Body of pancreas (tissue), 4 donors: ENCODE data around the gene AOC3. TPM values are rescaled to one million over a fixed set of nuclear protein-coding genes. Genes with fewer than 3 reads are reported as not detected.
"Not testable (repeated sequence)": the region's sequence is repeated elsewhere in the genome, so short reads cannot be mapped to it uniquely, and the experiment has no call there.

Experiments
- ATAC-seq: fragments of 150-250 bp; one replicate; pipeline ENCODE4 v1.9.1; 2016
- DNase-seq, 4 donors: peaks; one replicate each; pipeline ENCODE4 v3.0.0-alpha.2; 2019
- H3K27ac ChIP-seq, 4 donors: fragments of 200-600 bp; sonication (generic); 1 replicate in 3 of 4; 2 replicates in 1 of 4; pipeline versions ENCODE4 v1.5.1 to v1.6.1; 2016 to 2019; ENCODE audit warnings: mild to moderate bottlenecking in 1 of 4, mixed read lengths in 1 of 4, moderate library complexity in 1 of 4
- H3K27me3 ChIP-seq, 2 donors: fragments of 200-600 bp; sonication (generic); one replicate each; pipeline ENCODE4 v1.6.0; 2016; ENCODE audit warnings: mild to moderate bottlenecking in 1 of 2
- H3K36me3 ChIP-seq, 2 donors: fragments of 200-600 bp; sonication (generic); replicated peaks in 1 of 2; 2 replicates each; pipeline ENCODE4 v1.5.1; 2016; ENCODE audit warnings: low read depth in 2 of 2; ENCODE audit not compliant: insufficient read depth in 1 of 2
- H3K4me1 ChIP-seq: fragments of 200-600 bp; sonication (generic); one replicate; pipeline ENCODE4 v1.6.0; 2016
- H3K4me3 ChIP-seq, 2 donors: fragments of 200-600 bp; sonication (generic); 1 replicate in 1 of 2; 2 replicates in 1 of 2; pipeline ENCODE4 v1.5.1; 2016 to 2019
- H3K9me3 ChIP-seq, 3 donors: fragments of 200-600 bp; sonication (generic); 1 replicate in 2 of 3; 2 replicates in 1 of 3; pipeline ENCODE4 v1.5.1; 2016
- CTCF ChIP-seq, 7 experiments: fragments of 450-650 bp in 4 of 7; fragments of 200-600 bp in 3 of 7; sonication (generic) in 3 of 7; IDR thresholded peaks; one replicate each; pipeline ENCODE4 v1.5.1; 2016 to 2019; ENCODE audit warnings: antibody characterized with exemption in 7 of 7
- POLR2A ChIP-seq, 3 donors: fragments of 450-650 bp; IDR thresholded peaks; one replicate each; pipeline ENCODE4 v1.6.1; 2016; ENCODE audit warnings: antibody characterized with exemption in 3 of 3, mild to moderate bottlenecking in 2 of 3
- WGBS, 2 donors: methylation state at CpG; one replicate each; pipeline ENCODE4 v1.1.5; 2017; 5-methylcytosine and 5-hydroxymethylcytosine counted together
- intact Hi-C: fragments of 100-400 bp; cut with DNase I; formaldehyde crosslinking; loops from one replicate; pipeline ENCODE4 v1.15.1; 2023
- total RNA-seq, 2 donors: library from RNA; depleted of rRNA; stranded (reverse); fragments of >200 nt; gene quantifications; one replicate each; pipeline ENCODE4 v1.1.0, GENCODE V29; 2016

AOC3 gene
- total RNA-seq, 2 donors from 2014 or later, result 6.5 to 55.7 TPM

- 77 to 84% methylated on average over 5 of the region's 5 CpGs for WGBS, 2 donors
These were observed 2.6 kb downstream of the AOC3 start for GRCh38 chr17:42853597-42853967.

GRCh38 chr17:42853968-42854790 lies 3.2 kb downstream of the AOC3 start:
- ATAC-seq (no peak), DNase-seq (no peak)
- Histone ChIP-seq H3K36me3 (no peaks in the 10 kb centered on the region), H3K27ac (no peak overlapping the region), H3K4me1 (peaks cover 9% of the 10 kb centered on the region), H3K4me3 (no peak overlapping the region), H3K9me3 (no peaks in the 10 kb centered on the region), H3K27me3 (no peaks in the 10 kb centered on the region)
- intact Hi-C loops, result no loop called here
- WGBS, 2 donors, result 82 to 84% methylated on average over 10 to 15 of the region's 15 CpGs
- TF ChIP-seq CTCF (IDR thresholded peaks at IDR 0.05) (no peak), POLR2A (IDR thresholded peaks at IDR 0.05) (no peak)

More at GRCh38 chr17:42853597-42853967, 2.6 kb downstream of the AOC3 start:
- no peak for TF ChIP-seq POLR2A (IDR thresholded peaks at IDR 0.05)
- H3K27ac ChIP-seq, result no peak overlapping the region
- no peaks in the 10 kb centered on the region for H3K9me3 ChIP-seq
- H3K4me1 ChIP-seq, result peaks cover 9% of the 10 kb centered on the region
- no peak overlapping the region for H3K4me3 ChIP-seq
- H3K27me3 ChIP-seq, result no peaks in the 10 kb centered on the region
- intact Hi-C loops, result no loop called here
- DNase-seq, result no peak
- no peaks in the 10 kb centered on the region for H3K36me3 ChIP-seq
- no peak for ATAC-seq

- Histone ChIP-seq H3K4me1 (no peaks in the 10 kb centered on the region), H3K4me3 (no peak overlapping the region), H3K9me3 (no peaks in the 10 kb centered on the region), H3K36me3 (no peaks in the 10 kb centered on the region), H3K27me3 (no peaks in the 10 kb centered on the region), H3K27ac (no peak overlapping the region)
- no peak for ATAC-seq
- no peak for TF ChIP-seq CTCF (IDR thresholded peaks at IDR 0.05)
- TF ChIP-seq POLR2A (IDR thresholded peaks at IDR 0.05), result no peak
- 77 to 89% methylated on average over 3 to 8 of the region's 8 CpGs for WGBS, 2 donors
- intact Hi-C loops, result no loop called here
- no peak for DNase-seq
These were observed 4.1 kb downstream of the AOC3 start for GRCh38 chr17:42855048-42855596.

GRCh38 chr17:42856093-42856492 lies 5.1 kb downstream of the AOC3 start:
- H3K4me3 ChIP-seq, H3K9me3 ChIP-seq, H3K27me3 ChIP-seq, ATAC-seq, DNase-seq, H3K27ac ChIP-seq, H3K4me1 ChIP-seq, intact Hi-C loops, H3K36me3 ChIP-seq: not testable (repeated sequence)
- WGBS, 2 donors, result 82% methylated on average over 3 to 7 of the region's 8 CpGs

- H3K36me3 ChIP-seq, ATAC-seq, intact Hi-C loops, H3K27me3 ChIP-seq, H3K9me3 ChIP-seq, H3K27ac ChIP-seq, DNase-seq, H3K4me3 ChIP-seq, H3K4me1 ChIP-seq: not testable (repeated sequence)
- 79 to 83% methylated on average over 5 to 6 of the region's 8 CpGs for WGBS, 2 donors
These were observed 5.5 kb downstream of the AOC3 start for GRCh38 chr17:42856516-42856915.

- H3K9me3 ChIP-seq, result no peaks in the 10 kb centered on the region
- no peak for ATAC-seq
- TF ChIP-seq CTCF (IDR thresholded peaks at IDR 0.05) (no peak), POLR2A (IDR thresholded peaks at IDR 0.05) (no peak)
- H3K27ac ChIP-seq, result no peak overlapping the region
- no peaks in the 10 kb centered on the region for H3K36me3 ChIP-seq
- H3K4me1 ChIP-seq, result no peaks in the 10 kb centered on the region
- no peak overlapping the region for H3K4me3 ChIP-seq
- WGBS, 2 donors, result 100% methylated on average over 1 of the region's 1 CpG; no CpG with 5 or more reads in 1 of the 2 donors
- intact Hi-C loops, result no loop called here
- no peak for DNase-seq
- no peaks in the 10 kb centered on the region for H3K27me3 ChIP-seq
These were observed 6.4 kb downstream of the AOC3 start for GRCh38 chr17:42857389-42857788.
